ENCODE results near the gene PTPN18.

The PTPN18 gene

GRCh38 chr2:130347220-130347925 lies 8.5 kb upstream of the PTPN18 start:
- no peak for DNase-seq (ENCODE audit: extremely low spot score)
- TF ChIP-seq HDGF (IDR thresholded peaks at IDR 0.05; ENCODE audit: borderline replicate concordance) (no peak), SP1 (IDR thresholded peaks at IDR 0.05) (no peak), LEF1 (IDR thresholded peaks at IDR 0.05; ENCODE audit: borderline replicate concordance) (no peak), L3MBTL2 (conservative IDR thresholded peaks at IDR 0.05) (no peak), PKNOX1 (IDR thresholded peaks at IDR 0.05) (no peak), ZNF384 (IDR thresholded peaks at IDR 0.05) (no peak), TARDBP (IDR thresholded peaks at IDR 0.05) (no peak), ELF4 (IDR thresholded peaks at IDR 0.05) (no peak), CTBP1 (IDR thresholded peaks at IDR 0.05; ENCODE audit: borderline replicate concordance) (no peak), SUZ12 (IDR thresholded peaks at IDR 0.05) (no peak), FOXA1 (IDR thresholded peaks at IDR 0.05) (no peak), FOXK2 (IDR thresholded peaks at IDR 0.05) (no peak), FOXM1 (IDR thresholded peaks at IDR 0.05; ENCODE audit: borderline replicate concordance) (no peak), BHLHE40 (IDR thresholded peaks at IDR 0.05; ENCODE audit: borderline replicate concordance) (no peak), ARNT (IDR thresholded peaks at IDR 0.05) (no peak), NFRKB (IDR thresholded peaks at IDR 0.05) (no peak)
- ChIA-PET POLR2A (no interaction called here), CTCF (no interaction called here)

- DNase-seq (ENCODE audit: extremely low spot score), result no peak
- TF ChIP-seq SUZ12 (IDR thresholded peaks at IDR 0.05) (no peak), CTBP1 (IDR thresholded peaks at IDR 0.05; ENCODE audit: borderline replicate concordance) (no peak), L3MBTL2 (conservative IDR thresholded peaks at IDR 0.05) (no peak), LEF1 (IDR thresholded peaks at IDR 0.05; ENCODE audit: borderline replicate concordance) (no peak), FOXK2 (IDR thresholded peaks at IDR 0.05) (no peak), ZNF384 (IDR thresholded peaks at IDR 0.05) (no peak), FOXM1 (IDR thresholded peaks at IDR 0.05; ENCODE audit: borderline replicate concordance) (no peak), HDGF (IDR thresholded peaks at IDR 0.05; ENCODE audit: borderline replicate concordance) (no peak), TARDBP (IDR thresholded peaks at IDR 0.05) (no peak), SP1 (IDR thresholded peaks at IDR 0.05) (no peak), FOXA1 (IDR thresholded peaks at IDR 0.05) (no peak), ELF4 (IDR thresholded peaks at IDR 0.05) (no peak), NFRKB (IDR thresholded peaks at IDR 0.05) (no peak)
- ChIA-PET POLR2A (no interaction called here), CTCF (no interaction called here)
Measured at GRCh38 chr2:130349174-130349573, 6.7 kb upstream of the PTPN18 start.

GRCh38 chr2:130351711-130352110 lies 4.1 kb upstream of the PTPN18 start:
- no peak for DNase-seq (ENCODE audit: extremely low spot score)
- TF ChIP-seq LEF1 (IDR thresholded peaks at IDR 0.05; ENCODE audit: borderline replicate concordance), result no peak
- TF ChIP-seq SUZ12 (IDR thresholded peaks at IDR 0.05), result no peak
- no peak for TF ChIP-seq ARNT (IDR thresholded peaks at IDR 0.05)
- TF ChIP-seq TARDBP (IDR thresholded peaks at IDR 0.05), result no peak
- TF ChIP-seq HDGF (IDR thresholded peaks at IDR 0.05; ENCODE audit: borderline replicate concordance), result no peak
- TF ChIP-seq FOXM1 (IDR thresholded peaks at IDR 0.05; ENCODE audit: borderline replicate concordance), result no peak
- no peak for TF ChIP-seq CTBP1 (IDR thresholded peaks at IDR 0.05; ENCODE audit: borderline replicate concordance)
- TF ChIP-seq FOXK2 (IDR thresholded peaks at IDR 0.05), result no peak
- TF ChIP-seq BHLHE40 (IDR thresholded peaks at IDR 0.05; ENCODE audit: borderline replicate concordance), result no peak
- no peak for TF ChIP-seq FOXA1 (IDR thresholded peaks at IDR 0.05)
- no peak for TF ChIP-seq SP1 (IDR thresholded peaks at IDR 0.05)
- no peak for TF ChIP-seq PKNOX1 (IDR thresholded peaks at IDR 0.05)
- no peak for TF ChIP-seq ELF4 (IDR thresholded peaks at IDR 0.05)
- TF ChIP-seq L3MBTL2 (conservative IDR thresholded peaks at IDR 0.05), result no peak
- TF ChIP-seq NFRKB (IDR thresholded peaks at IDR 0.05), result no peak
- TF ChIP-seq ZNF384 (IDR thresholded peaks at IDR 0.05), result no peak
- CTCF ChIA-PET, result no interaction called here
- POLR2A ChIA-PET, result interaction anchor here (5.3 kb wide), 1 partner anchor 9 kb away, joined by 60 read pairs; the partner anchor contains the start of gene IMP4

GRCh38 chr2:130352237-130352636 lies 3.6 kb upstream of the PTPN18 start:
- TF ChIP-seq HDGF (IDR thresholded peaks at IDR 0.05; ENCODE audit: borderline replicate concordance) (no peak), CTBP1 (IDR thresholded peaks at IDR 0.05; ENCODE audit: borderline replicate concordance) (no peak), SUZ12 (IDR thresholded peaks at IDR 0.05) (no peak), SP1 (IDR thresholded peaks at IDR 0.05) (no peak), TARDBP (IDR thresholded peaks at IDR 0.05) (no peak), PKNOX1 (IDR thresholded peaks at IDR 0.05) (no peak), FOXA1 (IDR thresholded peaks at IDR 0.05) (no peak), ARNT (IDR thresholded peaks at IDR 0.05) (no peak), BHLHE40 (IDR thresholded peaks at IDR 0.05; ENCODE audit: borderline replicate concordance) (no peak), FOXK2 (IDR thresholded peaks at IDR 0.05) (no peak), FOXM1 (IDR thresholded peaks at IDR 0.05; ENCODE audit: borderline replicate concordance) (no peak), LEF1 (IDR thresholded peaks at IDR 0.05; ENCODE audit: borderline replicate concordance) (no peak)
- CTCF ChIA-PET, result interaction anchor here (0.6 kb wide), 1 partner anchor 8 kb away, joined by 3 read pairs; no protein-coding TSS in a partner anchor
- POLR2A ChIA-PET, result interaction anchor here (5.3 kb wide), 1 partner anchor 10 kb away, joined by 60 read pairs; the partner anchor contains the start of gene IMP4
- no peak for DNase-seq (ENCODE audit: extremely low spot score)

GRCh38 chr2:130353291-130354138 lies 2.3 kb upstream of the PTPN18 start:
- no peak for TF ChIP-seq FOXM1 (IDR thresholded peaks at IDR 0.05; ENCODE audit: borderline replicate concordance)
- no peak for TF ChIP-seq ZNF384 (IDR thresholded peaks at IDR 0.05)
- no peak for TF ChIP-seq ARNT (IDR thresholded peaks at IDR 0.05)
- TF ChIP-seq BHLHE40 (IDR thresholded peaks at IDR 0.05; ENCODE audit: borderline replicate concordance), result no peak
- TF ChIP-seq L3MBTL2 (conservative IDR thresholded peaks at IDR 0.05), result no peak
- TF ChIP-seq CTBP1 (IDR thresholded peaks at IDR 0.05; ENCODE audit: borderline replicate concordance), result no peak
- TF ChIP-seq PKNOX1 (IDR thresholded peaks at IDR 0.05), result no peak
- no peak for TF ChIP-seq SUZ12 (IDR thresholded peaks at IDR 0.05)
- no peak for TF ChIP-seq SP1 (IDR thresholded peaks at IDR 0.05)
- no peak for TF ChIP-seq TARDBP (IDR thresholded peaks at IDR 0.05)
- no peak for TF ChIP-seq FOXA1 (IDR thresholded peaks at IDR 0.05)
- no peak for DNase-seq (ENCODE audit: extremely low spot score)
- ChIA-PET CTCF (interaction anchor here (0.6 kb wide), 1 partner anchor 125 kb away, joined by 3 read pairs; no protein-coding TSS in a partner anchor), POLR2A (interaction anchor here (5.3 kb wide), 1 partner anchor 11 kb away, joined by 60 read pairs; the partner anchor contains the start of gene IMP4)

All from HEK293T (cell line).